ENCODE results near the gene NEUROD4.

GRCh38 chr12:55049676-55050075 is 29.9 kb downstream of the NEUROD4 start:
- no peak for TF ChIP-seq POLR2AphosphoS5 (IDR thresholded peaks at IDR 0.05; ENCODE audit: low read depth)
- TF ChIP-seq REST (IDR thresholded peaks at IDR 0.05; ENCODE audit: insufficient replicate concordance, low read depth): no peak
- TF ChIP-seq CTCF (IDR thresholded peaks at IDR 0.05; ENCODE audit: insufficient read depth, low read length): no peak
- no peak for TF ChIP-seq SPI1 (IDR thresholded peaks at IDR 0.05; ENCODE audit: borderline replicate concordance, low read depth)
- TF ChIP-seq GABPA (IDR thresholded peaks at IDR 0.05; ENCODE audit: low read depth): no peak

Data from HL-60 (cell line).